SIG-M5 (cell line): ENCODE measurements around the gene SRA1.
A peak's percentile ranks its signal among the peaks of the same experiment; 100 is the strongest.

Source experiments
- DNase-seq: peaks from one replicate; lab custom pipeline; 2025; lab: John Stamatoyannopoulos, UW

The SRA1 gene

DNA sequence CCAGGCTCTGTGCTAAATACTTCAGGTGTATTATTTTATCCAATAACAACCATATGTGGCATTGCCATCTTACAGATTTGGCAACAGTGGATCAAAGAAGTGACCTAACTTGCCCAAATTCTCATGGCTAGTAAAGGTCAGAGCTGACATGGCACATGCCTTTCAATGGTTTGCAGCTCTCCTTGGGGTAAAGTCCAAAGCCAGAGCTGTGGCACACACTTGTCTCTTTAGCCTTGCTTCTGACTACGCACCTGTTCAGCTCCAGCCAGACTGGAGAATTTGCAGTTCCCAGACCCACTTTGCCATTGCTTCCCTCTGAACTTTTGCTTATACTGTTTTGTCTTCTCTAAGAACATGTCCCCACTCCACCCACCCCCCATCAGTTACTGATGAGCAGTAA, 13.2 kb upstream of the SRA1 start:
- no peak for DNase-seq

DNA sequence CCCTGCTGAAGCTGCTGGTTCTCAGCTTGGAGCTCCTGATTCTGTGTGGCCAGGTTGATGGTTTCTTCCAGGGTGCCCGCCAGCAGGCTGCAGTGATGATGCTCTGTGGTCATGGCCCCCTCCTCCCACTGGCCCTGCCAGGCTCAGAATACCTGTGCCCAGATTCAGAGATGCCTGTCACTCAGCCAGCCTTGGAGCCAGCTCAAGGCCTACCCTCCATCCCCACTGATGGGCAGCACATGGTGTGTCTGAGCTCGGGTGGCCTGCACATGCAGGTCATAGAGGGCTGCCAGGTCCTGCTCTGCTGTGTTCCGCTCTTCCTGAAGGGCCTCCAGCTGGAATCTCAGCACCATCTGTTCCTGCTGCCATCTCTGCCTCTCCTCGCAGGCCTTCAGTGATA, 12.8 kb upstream of the SRA1 start:
- no peak for DNase-seq

DNA sequence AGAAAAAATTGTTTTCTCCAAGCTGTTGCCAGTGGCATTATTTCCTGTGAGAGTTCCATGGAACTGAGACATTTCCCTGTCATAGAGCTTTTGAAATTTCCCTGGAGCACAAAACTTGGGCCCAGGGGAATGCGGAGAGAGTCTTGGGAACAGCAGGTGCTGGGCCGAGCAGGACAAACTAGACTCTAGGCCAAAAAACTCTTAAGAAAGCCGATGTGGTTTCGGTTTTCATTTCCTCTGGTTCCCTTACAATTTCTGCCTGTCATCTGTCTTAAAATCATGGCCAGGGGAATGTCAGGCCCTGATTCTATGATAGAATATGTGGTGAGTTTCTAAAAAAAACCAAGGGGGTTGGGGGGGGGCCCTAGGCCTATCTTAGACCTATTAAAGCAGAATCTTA, 11.9 kb upstream of the SRA1 start:
- DNase-seq = no peak

DNA sequence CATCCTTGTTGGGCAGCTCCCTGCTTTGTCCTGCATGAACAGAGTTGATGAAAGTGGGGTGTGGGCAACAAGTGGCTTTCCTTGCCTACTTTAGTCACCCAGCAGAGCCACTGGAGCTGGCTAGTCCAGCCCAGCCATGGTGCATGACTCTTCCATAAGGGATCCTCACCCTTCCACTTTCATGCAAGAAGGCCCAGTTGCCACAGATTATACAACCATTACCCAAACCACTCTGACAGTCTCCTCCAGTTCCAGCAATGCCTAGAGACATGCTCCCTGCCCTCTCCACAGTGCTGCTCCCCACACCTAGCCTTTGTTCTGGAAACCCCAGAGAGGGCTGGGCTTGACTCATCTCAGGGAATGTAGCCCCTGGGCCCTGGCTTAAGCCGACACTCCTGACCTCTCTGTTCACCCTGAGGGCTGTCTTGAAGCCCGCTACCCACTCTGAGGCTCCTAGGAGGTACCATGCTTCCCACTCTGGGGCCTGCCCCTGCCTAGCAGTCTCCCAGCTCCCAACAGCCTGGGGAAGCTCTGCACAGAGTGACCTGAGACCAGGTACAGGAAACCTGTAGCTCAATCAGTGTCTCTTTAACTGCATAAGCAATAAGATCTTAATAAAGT, 11.3 kb upstream of the SRA1 start:
- no peak for DNase-seq

DNA sequence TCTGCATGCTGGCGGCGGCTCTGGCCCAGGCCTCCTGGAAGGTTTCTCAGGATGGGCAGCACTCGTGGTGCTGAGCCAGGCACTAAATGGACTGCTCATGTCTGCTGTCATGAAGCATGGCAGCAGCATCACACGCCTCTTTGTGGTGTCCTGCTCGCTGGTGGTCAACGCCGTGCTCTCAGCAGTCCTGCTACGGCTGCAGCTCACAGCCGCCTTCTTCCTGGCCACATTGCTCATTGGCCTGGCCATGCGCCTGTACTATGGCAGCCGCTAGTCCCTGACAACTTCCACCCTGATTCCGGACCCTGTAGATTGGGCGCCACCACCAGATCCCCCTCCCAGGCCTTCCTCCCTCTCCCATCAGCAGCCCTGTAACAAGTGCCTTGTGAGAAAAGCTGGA, 10.6 kb upstream of the SRA1 start:
- no peak for DNase-seq

DNA sequence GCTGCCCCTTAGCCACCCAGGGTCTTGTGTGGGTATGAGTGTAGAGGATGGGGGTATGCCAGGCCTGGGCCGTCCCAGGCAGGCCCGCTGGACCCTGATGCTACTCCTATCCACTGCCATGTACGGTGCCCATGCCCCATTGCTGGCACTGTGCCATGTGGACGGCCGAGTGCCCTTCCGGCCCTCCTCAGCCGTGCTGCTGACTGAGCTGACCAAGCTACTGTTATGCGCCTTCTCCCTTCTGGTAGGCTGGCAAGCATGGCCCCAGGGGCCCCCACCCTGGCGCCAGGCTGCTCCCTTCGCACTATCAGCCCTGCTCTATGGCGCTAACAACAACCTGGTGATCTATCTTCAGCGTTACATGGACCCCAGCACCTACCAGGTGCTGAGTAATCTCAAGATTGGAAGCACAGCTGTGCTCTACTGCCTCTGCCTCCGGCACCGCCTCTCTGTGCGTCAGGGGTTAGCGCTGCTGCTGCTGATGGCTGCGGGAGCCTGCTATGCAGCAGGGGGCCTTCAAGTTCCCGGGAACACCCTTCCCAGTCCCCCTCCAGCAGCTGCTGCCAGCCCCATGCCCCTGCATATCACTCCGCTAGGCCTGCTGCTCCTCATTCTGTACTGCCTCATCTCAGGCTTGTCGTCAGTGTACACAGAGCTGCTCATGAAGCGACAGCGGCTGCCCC, 10.0 kb upstream of the SRA1 start:
- no peak for DNase-seq

DNA sequence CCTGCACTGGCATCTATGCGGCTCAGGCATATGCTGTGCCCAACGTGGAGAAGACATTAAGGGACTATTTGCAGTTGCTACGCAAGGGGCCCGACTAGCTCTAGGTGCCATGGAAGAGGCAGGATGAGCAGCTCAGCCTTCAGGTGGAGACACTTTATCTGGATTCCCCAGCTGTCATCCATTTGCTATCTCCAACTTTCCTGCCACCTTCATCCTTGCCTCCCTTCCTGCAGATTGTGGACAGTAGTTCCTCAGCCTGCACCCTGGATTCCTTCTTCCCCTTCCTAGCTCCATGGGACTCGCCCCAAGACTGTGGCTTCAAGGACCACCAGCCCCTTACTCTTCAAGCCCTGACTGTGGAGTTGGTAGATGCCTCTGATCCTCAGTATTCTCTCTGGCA, 9.4 kb upstream of the SRA1 start:
- DNase-seq = no peak

DNA sequence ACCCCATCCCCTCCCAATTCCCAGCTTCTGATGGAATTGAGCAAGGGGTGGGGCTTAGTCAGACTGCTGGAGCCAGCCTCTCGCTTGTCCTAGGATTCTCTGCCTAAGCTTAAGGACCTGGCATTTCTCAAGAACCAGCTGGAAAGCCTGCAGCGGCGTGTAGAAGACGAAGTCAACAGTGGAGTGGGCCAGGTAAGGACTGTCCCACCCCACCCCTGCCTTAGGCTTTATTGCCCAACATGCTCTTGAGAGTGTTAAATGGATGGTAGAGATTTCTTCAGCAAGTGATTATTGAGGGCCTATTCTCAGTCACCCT, 8.5 kb upstream of the SRA1 start:
- no peak for DNase-seq

DNA sequence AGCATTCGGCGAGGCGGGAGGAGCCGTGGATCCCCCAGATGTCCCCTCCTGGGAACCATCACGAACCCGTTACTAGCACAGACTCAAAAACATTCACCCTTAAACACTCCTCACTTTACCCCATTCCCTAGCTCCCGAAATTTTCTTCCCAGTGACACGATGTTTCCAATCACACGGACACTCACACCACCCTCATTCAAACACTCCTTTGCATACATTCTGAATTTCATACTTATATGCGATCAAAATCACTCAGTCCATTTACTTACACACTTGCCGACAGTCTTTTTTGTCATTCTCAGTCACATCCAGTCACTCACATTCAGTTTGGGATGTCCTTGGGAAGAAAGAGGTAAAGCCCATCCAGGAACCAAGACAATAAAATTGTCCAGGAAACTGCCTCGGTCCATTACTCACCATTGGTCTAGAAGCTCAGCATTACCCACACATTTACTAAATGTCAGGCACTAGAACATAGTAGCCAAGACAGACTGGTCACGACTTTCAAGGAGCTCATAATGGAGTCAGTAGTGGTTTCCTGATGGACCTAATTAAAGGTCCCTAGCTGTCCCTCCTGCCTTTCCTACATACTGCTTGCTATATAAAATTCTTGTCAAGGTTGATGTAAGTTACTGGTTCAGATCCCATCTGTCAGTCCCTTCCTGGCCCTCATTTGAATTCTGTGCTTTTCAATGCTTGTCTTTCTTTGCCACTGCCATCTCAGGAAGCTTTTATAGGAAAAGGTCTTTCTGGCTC, 7.9 kb upstream of the SRA1 start:
- DNase-seq = no peak

DNA sequence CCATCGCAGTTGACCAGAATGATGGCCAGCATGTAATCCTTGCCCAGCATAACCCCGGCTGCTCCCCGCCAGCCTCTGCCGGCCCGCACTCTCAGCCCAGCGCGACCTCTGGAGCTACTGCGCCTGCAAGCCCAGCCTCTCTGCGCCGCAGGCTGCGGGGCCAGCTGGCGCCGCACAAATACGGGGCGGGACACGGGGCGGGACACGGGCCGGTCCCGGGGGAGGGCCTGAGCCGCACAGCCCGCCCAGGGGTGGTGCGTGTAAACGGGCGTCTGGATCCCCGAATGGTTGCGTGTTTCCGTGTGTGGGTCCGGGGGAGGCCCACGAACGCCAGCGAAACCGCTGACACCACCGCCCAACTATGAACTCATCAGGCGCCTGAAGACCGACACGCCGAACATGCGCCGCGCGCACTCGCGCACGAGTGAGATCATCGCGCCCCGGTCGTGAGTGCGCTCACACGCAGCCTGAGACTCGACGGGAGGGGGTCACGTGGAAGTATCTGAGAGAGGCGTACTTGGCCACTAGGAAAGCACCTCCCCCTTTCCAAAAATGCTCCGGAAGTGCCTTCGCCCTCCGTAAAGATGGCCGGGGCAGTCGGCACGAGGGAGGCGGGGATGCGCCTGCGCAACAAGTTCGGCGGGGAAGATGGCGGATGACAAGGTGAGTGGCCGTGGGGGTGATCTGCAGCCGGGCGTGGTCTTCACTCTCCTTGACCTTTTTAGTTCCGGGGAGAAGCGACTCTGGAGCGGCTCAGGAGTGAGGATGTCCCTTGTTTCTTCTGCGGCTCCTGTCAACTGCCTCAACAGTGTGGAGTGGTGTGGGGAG, 7.1 kb upstream of the SRA1 start, which contains the start of the genes APBB3 and SLC35A4:
TSS of gene APBB3 (minus strand) at position 403 of the 828 bp plus-strand sequence. CDS start at position 50, 353 bp downstream.
TSS of gene SLC35A4 (plus strand) at position 633 of the 828 bp plus-strand sequence. CDS start 2,342 bp downstream, outside the sequence.
- peak; percentile 93 for DNase-seq

DNA sequence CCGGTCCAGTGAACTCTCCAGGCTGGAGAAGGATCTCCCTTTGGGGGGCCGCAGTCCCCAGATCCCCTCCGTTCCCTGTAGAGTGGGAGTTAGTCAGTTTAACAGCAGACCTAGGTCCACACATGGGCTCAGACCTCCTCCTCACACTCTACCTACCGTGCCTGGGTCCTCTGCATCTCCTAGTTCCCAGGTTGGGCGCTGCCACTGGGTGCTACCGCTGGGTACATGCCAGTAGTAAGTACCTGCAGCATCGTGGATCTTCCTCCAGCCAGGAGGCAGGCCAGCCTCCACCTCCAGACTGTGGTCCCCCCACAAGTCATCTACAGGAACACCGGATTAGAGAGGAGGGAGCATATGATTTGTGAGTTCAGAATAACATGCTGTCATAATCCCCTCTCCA, 6.3 kb upstream of the SRA1 start:
- no peak for DNase-seq

DNA sequence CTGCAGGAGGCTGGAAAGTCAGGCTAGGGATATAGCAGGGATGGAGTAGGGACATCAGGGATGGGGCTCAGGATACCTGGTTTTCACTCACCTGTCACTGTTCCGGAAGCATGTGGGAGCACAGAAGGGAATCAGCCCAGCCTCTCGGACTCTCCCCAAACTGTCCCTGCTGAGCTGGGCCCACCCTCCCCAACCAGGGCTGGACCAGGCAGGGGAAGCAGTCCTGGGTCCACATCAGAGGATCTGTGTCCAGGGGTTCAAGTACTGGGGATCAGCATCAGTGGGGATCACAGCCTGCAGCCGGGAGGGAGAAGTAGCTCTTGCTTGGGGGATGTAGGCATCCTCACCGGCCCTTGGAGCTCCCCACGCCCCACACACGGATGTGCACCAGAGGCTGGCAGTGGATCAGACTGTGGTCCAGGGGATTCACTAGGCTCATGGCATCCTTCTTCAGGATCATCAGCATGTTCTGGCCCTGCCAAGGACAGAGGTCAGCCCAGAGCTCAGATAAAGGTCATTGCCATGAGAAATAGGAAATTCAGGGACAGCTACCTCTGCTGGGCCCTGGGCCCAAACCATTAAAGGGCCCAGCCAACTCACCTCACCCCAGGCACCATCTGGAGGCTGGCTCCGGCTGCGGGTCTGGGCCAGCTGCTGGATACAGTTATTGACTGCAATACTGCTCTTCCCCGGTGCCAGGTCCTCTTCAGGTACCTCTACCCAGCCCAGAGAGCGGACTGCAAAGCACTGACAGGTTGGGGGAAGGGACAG, 4.7 kb upstream of the SRA1 start:
- DNase-seq = no peak

DNA sequence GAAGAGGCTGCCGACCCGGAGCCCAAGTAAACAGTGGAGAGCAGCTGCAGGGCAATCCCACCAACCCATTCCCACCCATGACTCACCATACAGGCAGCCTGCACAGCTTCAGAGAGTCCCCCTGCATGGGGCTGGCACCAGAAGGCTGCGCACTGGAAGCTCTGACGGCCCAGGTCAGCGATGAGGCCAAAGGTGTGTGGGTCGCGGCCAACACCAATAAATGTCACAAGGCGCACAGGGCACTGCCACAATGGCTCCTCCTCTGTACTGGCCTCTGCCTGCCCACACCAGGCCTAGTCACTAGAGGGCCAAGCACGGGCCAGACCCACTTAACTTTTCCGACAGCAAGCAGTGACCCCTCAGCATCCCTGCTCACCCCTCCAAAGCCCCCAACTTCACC, 3.0 kb upstream of the SRA1 start:
- DNase-seq = no peak

DNA sequence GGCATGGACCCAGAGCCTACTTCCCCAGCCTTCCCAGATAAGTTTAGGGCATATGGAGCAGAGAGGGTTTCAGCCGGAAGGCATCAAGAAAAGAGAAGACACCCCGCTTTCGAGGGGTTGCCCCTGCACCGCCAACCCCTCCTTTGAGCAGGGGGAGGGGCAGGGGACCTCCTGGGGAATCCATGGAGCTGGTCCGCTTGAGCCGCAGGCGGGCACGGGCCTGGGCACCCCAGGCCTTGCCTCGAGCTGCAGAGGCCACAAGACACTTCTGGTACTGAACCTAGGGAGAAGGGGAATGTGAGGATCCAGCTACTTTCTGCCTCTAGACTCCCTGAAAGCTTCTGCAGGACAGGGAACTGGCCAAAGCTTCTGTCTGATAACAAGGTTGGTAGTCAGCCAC, 1.3 kb upstream of the SRA1 start:
- no peak for DNase-seq

DNA sequence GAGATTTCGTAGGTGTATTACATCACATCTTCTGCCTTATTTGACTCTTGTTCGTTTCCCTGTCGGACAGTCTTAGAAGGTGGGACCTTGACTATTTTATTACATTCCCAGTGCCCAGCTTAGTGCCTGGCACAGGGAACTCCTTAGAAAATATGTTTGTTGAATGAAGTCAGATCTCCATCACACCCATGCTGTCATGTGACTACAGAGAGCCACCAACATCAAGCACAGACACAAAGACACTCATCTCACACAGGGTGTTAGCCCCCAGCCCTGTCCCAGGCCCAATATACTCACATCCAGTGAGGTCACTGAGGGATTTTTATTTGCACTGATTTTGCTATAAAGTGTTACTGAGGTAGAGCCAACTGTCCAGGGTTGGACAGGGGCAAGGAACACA, 692 bp upstream of the SRA1 start:
- no peak for DNase-seq

DNA sequence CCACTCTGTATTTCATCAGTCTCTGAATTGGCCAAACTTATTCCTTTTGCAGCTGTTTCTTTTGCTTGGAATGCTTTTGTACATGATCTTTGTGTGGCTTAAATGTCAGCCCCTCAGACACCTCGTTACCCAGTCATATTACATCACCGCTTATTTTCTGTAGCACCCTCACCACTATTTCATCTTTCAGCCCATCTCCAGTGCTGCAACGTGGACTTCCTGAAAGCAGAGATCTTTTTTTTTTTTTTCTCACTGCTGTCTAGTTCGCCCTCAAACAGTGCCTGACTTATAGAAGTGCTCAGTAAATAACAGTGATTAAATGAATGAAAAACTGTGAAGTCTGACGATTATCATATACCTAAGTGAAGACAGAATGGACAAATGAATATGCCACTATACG, 835 bp downstream of the SRA1 start:
- DNase-seq = peak; percentile 49

DNA sequence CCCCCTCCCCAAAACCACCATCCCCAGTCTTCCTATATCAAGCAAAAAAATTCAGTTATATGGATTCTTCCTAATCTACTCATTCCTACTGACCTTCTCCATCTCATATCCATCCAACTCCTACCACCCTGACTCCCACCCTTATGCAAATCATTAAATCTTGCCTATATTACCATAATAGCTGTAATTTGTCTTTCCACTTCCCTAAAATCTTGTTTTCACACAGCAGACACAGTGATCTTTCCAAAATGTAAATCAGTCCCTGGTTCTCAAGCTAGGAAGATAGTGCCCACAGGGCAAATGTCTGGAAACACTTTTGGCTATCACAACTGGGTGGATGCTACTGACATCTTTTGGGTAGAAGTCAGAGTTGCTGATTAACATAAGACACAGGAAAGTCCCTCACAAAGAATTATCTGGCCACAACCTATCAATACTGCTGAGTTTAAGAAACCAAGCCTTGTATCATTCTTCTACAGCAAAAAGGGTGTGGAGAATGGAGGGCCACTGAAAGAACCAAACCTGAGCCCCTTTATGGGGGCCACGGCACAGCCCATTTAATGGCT, 1.4 kb downstream of the SRA1 start:
- no peak for DNase-seq

DNA sequence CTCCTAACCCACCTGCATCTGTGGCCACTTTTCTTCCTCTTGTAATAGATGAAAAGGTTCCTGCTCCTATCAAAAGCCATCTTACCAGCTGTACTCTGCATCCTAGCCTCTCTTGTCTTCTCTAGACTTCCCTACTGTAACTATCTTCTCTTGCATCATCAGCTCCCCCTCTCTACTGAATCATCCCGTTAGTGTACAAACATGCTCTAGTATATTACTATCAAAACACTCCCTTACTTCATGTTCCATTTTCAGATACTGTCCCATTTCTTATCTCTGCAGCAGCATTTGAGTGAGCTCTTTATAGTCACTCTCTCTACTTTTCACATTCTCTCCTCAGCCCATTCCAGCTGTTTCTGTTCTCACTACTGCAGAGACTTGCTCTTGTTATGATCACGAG, 2.8 kb downstream of the SRA1 start:
- DNase-seq = no peak

DNA sequence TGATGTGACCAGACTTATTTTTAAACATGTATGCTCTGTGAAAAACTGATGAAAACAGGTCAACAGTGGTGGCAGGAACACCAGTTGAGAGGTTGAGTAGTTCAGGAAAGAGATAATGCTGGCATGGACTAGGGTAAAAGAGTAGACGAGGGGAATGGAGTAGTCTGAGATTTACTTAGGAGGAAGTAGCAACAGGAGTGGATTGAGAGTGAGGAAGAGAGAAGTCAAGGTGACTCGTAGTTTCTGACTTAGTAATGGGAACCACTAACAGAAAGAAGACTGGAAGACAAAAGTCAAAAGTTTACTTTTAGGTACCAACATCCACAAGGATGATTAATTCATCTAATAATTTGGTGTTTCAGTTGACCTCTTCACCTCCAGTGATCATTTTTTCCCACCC, 3.6 kb downstream of the SRA1 start:
- peak; percentile 54 for DNase-seq

DNA sequence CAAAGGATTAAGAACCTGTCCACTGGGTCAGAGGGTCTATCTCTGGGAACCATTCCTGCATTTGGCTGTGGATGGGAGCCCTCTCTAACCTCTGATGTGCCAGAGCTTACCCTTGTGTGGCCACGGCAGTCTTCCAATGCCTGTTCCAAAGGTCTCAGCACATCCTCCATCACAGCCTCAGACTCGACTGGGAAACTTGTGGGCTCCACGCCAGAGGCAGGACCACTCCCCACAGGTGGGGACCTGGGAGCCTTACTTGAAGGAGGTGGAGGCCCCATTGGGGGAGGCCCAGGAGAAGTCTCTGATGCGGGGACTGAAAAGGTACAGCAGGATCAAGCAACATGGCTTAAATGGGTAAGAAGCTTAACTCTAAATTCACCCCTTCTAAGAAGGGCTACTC, 5.4 kb downstream of the SRA1 start:
- DNase-seq = no peak
